Neural cell (in vitro differentiated cells): ENCODE results near the gene SNCB.

Source experiments
- EP300 ChIP-seq: fragments of 450-650 bp; conservative IDR thresholded peaks from 2 replicates; pipeline ENCODE4 v1.6.1; 2014; ENCODE audit warnings: antibody characterized with exemption, mild to moderate bottlenecking, moderate library complexity; ENCODE audit not compliant: poor library complexity, severe bottlenecking
- EZH2 ChIP-seq: fragments of 200-600, 300-800 bp; shearing (Covaris generic), sonication (generic); IDR thresholded peaks from 2 replicates; pipeline ENCODE4 v1.6.1; 2014; ENCODE audit warnings: antibody characterized with exemption, low read length, borderline replicate concordance, mild to moderate bottlenecking; ENCODE audit not compliant: insufficient read depth, poor library complexity, severe bottlenecking
- TAF1 ChIP-seq: IDR thresholded peaks from 2 replicates; pipeline ENCODE4 v1.6.1; 2012; ENCODE audit warnings: low read depth
- TF ChIP-seq, protein P1 (sequence below): IDR thresholded peaks from 2 replicates; pipeline ENCODE4 v1.6.1; 2012; ENCODE audit warnings: borderline replicate concordance

DNA sequence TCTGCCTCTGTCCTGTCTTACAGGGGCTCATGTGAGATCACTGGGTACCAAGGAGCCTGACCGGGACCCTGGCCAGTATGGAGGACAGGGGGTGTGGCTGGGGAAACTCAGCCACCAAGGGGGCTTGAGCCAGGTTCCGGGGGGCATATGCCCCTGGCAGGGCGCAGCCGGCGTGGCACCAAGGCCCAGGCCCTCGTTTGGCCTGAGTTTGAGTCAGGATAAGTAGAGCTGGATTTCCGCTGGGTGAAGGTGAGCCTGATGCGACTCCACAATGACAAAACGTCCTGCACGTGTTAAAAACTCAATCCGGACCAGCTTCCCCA, 16.3 kb upstream of the SNCB start:
- TF ChIP-seq, protein P1, sequence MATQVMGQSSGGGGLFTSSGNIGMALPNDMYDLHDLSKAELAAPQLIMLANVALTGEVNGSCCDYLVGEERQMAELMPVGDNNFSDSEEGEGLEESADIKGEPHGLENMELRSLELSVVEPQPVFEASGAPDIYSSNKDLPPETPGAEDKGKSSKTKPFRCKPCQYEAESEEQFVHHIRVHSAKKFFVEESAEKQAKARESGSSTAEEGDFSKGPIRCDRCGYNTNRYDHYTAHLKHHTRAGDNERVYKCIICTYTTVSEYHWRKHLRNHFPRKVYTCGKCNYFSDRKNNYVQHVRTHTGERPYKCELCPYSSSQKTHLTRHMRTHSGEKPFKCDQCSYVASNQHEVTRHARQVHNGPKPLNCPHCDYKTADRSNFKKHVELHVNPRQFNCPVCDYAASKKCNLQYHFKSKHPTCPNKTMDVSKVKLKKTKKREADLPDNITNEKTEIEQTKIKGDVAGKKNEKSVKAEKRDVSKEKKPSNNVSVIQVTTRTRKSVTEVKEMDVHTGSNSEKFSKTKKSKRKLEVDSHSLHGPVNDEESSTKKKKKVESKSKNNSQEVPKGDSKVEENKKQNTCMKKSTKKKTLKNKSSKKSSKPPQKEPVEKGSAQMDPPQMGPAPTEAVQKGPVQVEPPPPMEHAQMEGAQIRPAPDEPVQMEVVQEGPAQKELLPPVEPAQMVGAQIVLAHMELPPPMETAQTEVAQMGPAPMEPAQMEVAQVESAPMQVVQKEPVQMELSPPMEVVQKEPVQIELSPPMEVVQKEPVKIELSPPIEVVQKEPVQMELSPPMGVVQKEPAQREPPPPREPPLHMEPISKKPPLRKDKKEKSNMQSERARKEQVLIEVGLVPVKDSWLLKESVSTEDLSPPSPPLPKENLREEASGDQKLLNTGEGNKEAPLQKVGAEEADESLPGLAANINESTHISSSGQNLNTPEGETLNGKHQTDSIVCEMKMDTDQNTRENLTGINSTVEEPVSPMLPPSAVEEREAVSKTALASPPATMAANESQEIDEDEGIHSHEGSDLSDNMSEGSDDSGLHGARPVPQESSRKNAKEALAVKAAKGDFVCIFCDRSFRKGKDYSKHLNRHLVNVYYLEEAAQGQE, result no peak
- no peak for TF ChIP-seq EP300
- no peak for TF ChIP-seq TAF1
- no peak for TF ChIP-seq EZH2
